ENCODE results near the gene GLOD5.

GLOD5 gene

GRCh38 chrX:48754238-48754637 is 7.3 kb upstream of the GLOD5 start:
- DNase-seq: no peak

- no peak for DNase-seq
Measured at GRCh38 chrX:48769230-48769629, 7.7 kb downstream of the GLOD5 start.

GRCh38 chrX:48770296-48770695 is 8.7 kb downstream of the GLOD5 start:
- DNase-seq: no peak

- no peak for DNase-seq
Measured at GRCh38 chrX:48772602-48773001, 11.1 kb downstream of the GLOD5 start.

- DNase-seq: no peak
Measured at GRCh38 chrX:48776818-48777439, 15.4 kb downstream of the GLOD5 start.

- DNase-seq: no peak
Measured at GRCh38 chrX:48779399-48779798, 17.9 kb downstream of the GLOD5 start.

- no peak for DNase-seq
Measured at GRCh38 chrX:48781705-48782104, 20.2 kb downstream of the GLOD5 start.

- DNase-seq: no peak
Measured at GRCh38 chrX:48782216-48782615, 20.7 kb downstream of the GLOD5 start.

- no peak for DNase-seq
Measured at GRCh38 chrX:48782795-48783194, 21.2 kb downstream of the GLOD5 start.

- no peak for DNase-seq
Measured at GRCh38 chrX:48784726-48785125, 23.2 kb downstream of the GLOD5 start.

GRCh38 chrX:48785186-48785539 is 23.6 kb downstream of the GLOD5 start:
- no peak for DNase-seq

GRCh38 chrX:48785540-48786214 is 24.1 kb downstream of the GLOD5 start:
- no peak for DNase-seq

- no peak for DNase-seq
Measured at GRCh38 chrX:48786341-48786800, 24.8 kb downstream of the GLOD5 start, which contains the start of gene GATA1. Gene GATA1, plus strand, starts transcription at chrX:48786590. Its CDS starts 4,520 bp downstream, at chrX:48791110.

- no peak for DNase-seq
Measured at GRCh38 chrX:48786825-48787504, 25.4 kb downstream of the GLOD5 start.

- DNase-seq: no peak
Measured at GRCh38 chrX:48787505-48788443, 26.2 kb downstream of the GLOD5 start.

- DNase-seq: no peak
Measured at GRCh38 chrX:48789366-48790220, 28.0 kb downstream of the GLOD5 start.

- no peak for DNase-seq
Measured at GRCh38 chrX:48790477-48790876, 28.9 kb downstream of the GLOD5 start.

GRCh38 chrX:48791063-48791820 is 29.7 kb downstream of the GLOD5 start:
- no peak for DNase-seq

GRCh38 chrX:48792219-48792618 is 30.7 kb downstream of the GLOD5 start:
- DNase-seq: no peak

- no peak for DNase-seq
Measured at GRCh38 chrX:48793935-48794334, 32.4 kb downstream of the GLOD5 start.

GRCh38 chrX:48794340-48794910 is 32.9 kb downstream of the GLOD5 start:
- DNase-seq: no peak

Measured in SIG-M5 (cell line).